SK-N-MC (cell line): ENCODE data around the gene PLA2G5.

Experiments
- EZH2 ChIP-seq: fragments of 200-600 bp; sonication (generic); IDR thresholded peaks from one replicate; pipeline ENCODE4 v1.6.1; 2017; ENCODE audit warnings: antibody characterized with exemption
- POLR2AphosphoS5 ChIP-seq: IDR thresholded peaks from 2 replicates; pipeline ENCODE4 v1.6.1; 2012; ENCODE audit warnings: mild to moderate bottlenecking, low read depth, low read length, borderline replicate concordance

- TF ChIP-seq EZH2 (no peak), POLR2AphosphoS5 (no peak)
These were observed 35.9 kb downstream of the PLA2G5 start for GRCh38 chr1:20105856-20106255.
